ENCODE measurements around the gene CYTH3.

DNA sequence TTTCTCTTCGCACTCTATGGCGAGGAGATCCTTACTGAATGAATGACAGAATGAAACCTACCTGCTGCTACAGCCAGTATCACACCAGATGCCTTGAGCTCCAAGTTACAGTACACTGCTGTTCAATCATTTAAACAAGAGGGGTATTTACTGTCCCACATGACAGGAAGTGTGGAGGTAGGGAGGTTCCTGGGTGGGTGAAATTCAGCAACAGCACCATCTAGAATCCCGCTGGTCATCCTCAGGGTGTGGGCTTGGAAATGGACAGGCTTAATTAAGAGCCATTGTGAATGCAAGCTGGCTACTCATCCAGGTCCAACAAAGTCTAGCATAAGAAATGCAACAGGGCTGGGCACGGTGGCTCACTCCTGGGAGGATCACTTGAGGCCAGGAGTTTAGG is 14.7 kb downstream of the CYTH3 start:
- TF ChIP-seq CTCF (IDR thresholded peaks at IDR 0.05; ENCODE audit: insufficient read depth, low read length, poor library complexity, severe bottlenecking) (no peak), EZH2phosphoT487 (conservative IDR thresholded peaks at IDR 0.05; ENCODE audit: low read length) (no peak)

Data from SU-DHL-6 (cell line).